H1 (cell line): Measurements from ENCODE around the gene ECE2. TPM values are rescaled to one million over a fixed set of nuclear protein-coding genes. Genes with fewer than 3 reads are reported as not detected.

Experiments used
- RNF2 ChIP-seq: fragments of 200-900, 300-1000 bp; sonication (generic); IDR thresholded peaks from 2 replicates; pipeline ENCODE4 v1.7.1; 2016; ENCODE audit warnings: borderline replicate concordance, low read depth, mild to moderate bottlenecking, antibody characterized with exemption, low read length; ENCODE audit not compliant: poor library complexity, severe bottlenecking; ENCODE audit errors: missing control alignments
- polyA plus RNA-seq, 7 experiments: library from polyadenylated mRNA; depleted of rRNA in 3 of 7; stranded (reverse) in 5 of 7; unstranded in 2 of 7; fragments of >200 nt in 5 of 7; fragments of 200-250 nt in 2 of 7; gene quantifications; 1 replicate in 5 of 7; 2 replicates in 1 of 7; 4 replicates in 1 of 7; pipeline versions ENCODE4 v1.2.1 to v1.2.3, GENCODE V29; 2011 to 2013; ENCODE audit warnings: missing spikeins in 2 of 7, mixed read lengths in 2 of 7
- total RNA-seq: library from RNA; stranded (reverse); fragmentation: NEBNext Ultra II Directional; extraction: Animal tissue kit (Norgen Biotek cat#: 25700); gene quantifications from 2 replicates; pipeline ENCODE4 v1.2.1, GENCODE V29; 2021

ECE2 gene
- total and polyA plus RNA-seq, 2 of the 8 experiments (the other 6 are each of a cell fraction or from before 2014, with no cell fraction given): 0.44 to 0.86 TPM

DNA sequence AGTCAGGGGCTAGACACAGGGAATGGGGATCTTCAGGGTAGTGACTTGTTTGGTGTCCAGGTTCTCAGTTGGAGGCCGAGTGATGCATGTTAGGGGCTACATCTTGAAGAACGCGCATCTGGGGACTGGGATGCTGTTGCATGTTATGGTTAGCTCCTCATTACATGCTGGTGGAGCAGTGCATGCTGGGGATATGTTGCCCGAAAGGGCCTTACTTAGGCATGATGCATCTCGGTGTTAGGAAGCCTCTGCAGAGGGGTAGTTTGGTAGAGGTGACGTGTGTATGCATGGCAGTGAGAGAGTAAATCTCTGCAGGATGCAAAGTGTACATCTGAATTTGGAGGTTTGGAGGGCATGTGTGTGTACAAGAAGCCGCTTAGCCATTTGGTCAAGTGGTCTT is 41.0 kb downstream of the ECE2 start (continued):
- no peak for TF ChIP-seq RNF2
